Kidney tubule cell (primary cell): ENCODE data around the gene SMYD1.

Source experiments
- DNase-seq: peaks from one replicate; pipeline ENCODE4 v3.0.0-alpha.2; 2018; ENCODE audit warnings: low spot score

SMYD1 gene

DNA sequence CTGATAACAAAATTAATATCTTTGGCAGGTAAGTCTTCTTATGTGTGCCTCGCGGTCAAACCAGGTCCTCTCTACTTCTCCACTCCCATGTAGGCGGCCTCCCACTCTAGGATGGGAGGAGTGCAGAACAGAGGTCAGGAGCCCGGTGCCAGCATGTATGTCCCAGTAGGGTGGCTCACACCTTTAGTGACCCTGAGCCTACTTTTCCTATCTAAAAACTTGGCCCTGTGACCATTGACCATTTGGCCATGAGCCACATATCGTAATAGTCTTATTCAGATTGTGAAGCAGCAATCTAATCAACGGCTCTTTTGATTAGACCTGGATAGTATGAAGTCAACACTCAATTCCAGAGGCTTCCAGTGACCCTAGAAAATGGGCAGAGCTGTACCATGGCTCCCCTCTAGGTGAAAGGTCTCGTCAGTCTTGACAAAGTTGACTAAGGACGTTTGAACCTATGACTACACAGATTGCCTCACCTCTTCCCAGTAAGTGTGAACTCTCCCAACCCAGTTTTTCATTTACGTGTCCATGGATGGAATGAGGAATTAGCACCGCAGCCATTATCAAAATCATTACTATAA, 77.4 kb downstream of the SMYD1 start:
- DNase-seq: no peak

- no peak for DNase-seq
These were observed 79.0 kb downstream of the SMYD1 start for GRCh38 chr2:88146590-88146989.

- DNase-seq: no peak
These were observed 79.5 kb downstream of the SMYD1 start for GRCh38 chr2:88147145-88147544.

DNA sequence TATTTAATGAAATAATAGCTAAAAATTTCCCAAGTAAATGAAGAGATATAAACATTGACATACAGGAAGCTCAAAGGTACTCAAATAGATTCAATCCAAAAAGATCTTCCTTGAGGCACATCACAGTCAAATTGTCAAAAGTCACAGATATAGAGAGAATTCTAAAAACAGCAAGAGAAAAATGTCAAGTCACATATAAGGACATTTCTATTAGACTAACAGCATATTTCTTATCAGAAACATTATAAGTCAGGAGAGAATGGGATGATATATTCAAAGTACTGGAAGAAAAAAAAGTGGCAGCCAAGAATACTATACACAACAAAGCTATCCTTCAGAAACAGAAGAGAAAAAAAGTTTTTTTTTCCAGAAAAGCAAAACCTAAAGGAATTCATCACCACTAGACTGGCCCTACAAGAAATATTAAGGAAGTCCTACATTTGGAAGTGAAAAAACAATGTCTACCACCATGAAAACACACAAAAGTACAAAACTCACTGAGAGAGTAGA, 81.4 kb downstream of the SMYD1 start:
- DNase-seq: no peak

DNA sequence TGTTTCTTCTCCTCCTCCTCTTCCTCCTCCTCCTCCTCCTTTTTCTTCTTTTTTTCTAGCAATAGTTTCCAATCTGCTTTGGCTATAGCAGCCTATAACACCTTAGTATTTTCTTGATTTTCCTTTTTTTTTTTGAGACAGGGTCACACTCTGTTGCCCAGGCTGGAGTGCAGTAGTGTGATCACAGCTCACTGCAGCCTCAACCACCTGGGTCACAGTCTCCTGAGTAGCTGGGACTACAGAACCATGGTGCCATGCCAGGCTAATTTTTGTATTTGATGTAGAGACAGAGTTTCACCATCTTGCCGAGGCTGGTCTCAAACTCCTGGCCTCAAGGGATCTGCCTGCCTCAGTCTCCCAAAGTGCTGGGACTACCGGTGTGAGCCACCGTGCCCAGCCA, 91.9 kb downstream of the SMYD1 start:
- no peak for DNase-seq

DNA sequence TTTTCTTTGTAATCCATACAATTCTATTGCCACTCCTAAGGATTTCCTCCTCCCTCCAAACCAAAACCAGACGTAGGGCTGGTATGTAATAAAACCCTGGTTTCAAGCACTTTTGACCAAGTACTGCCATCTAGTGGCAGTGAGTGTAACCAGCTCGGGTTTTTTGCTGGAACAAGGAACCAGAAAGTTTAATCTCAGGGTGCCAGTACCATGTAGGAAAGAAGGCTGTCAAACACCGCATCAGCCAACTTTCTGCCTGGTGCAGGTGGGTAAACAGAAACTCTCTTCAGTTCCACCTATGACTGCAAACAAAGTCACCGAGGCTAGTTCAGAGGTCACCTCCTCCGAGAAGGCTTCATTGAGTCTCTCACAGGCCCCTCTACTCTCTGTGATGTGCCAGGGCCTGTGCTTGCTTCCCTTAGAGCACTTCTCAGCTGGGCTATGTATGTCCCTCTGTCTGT, 92.4 kb downstream of the SMYD1 start:
- DNase-seq: peak; percentile 71

DNA sequence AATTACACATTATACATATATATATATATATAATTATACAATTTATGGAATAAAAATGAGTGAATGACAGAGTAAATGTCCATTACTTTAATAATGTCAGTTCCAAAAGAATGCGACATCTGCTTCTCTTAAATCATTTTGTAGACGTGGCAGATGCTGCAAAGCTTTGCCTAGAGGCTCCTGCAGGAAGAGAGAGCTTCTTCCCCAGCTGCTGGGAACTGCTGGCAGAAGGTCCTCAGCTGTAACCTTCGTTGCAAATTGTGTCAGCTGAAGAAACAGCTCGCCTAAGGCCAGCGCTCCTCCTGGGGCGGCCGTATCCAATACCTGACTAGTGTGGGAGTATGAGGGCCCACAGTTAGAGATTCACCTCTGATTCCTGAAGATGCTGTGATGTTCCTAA, 92.9 kb downstream of the SMYD1 start:
- no peak for DNase-seq

- no peak for DNase-seq
These were observed 94.0 kb downstream of the SMYD1 start for GRCh38 chr2:88161446-88162244.
